GM23338 (cell line): Measurements from ENCODE around the gene CTSF.

Experiments used
- CREB1 ChIP-seq: fragments of 250-450 bp; sonication (Bioruptor Pico); IDR thresholded peaks from 2 replicates; pipeline ENCODE4 v1.5.0; 2020; ENCODE audit warnings: low read depth, mild to moderate bottlenecking, moderate library complexity
- EZH2 ChIP-seq: fragments of 200-600 bp; sonication (generic); IDR thresholded peaks from one replicate; pipeline ENCODE4 v1.8.0; 2017; ENCODE audit warnings: antibody characterized with exemption, mild to moderate bottlenecking, low read depth; ENCODE audit not compliant: unreplicated experiment
- EZH2phosphoT487 ChIP-seq: fragments of 200-600 bp; sonication (generic); IDR thresholded peaks from one replicate; pipeline ENCODE4 v1.8.1; 2018; ENCODE audit warnings: antibody characterized with exemption; ENCODE audit not compliant: unreplicated experiment
- JUNB ChIP-seq: IDR thresholded peaks from one replicate; pipeline ENCODE4 v1.6.1; 2016; ENCODE audit warnings: antibody characterized with exemption; ENCODE audit not compliant: unreplicated experiment
- NANOG ChIP-seq: IDR thresholded peaks from 2 replicates; pipeline ENCODE4 v1.6.1; 2016; ENCODE audit warnings: antibody characterized with exemption, borderline replicate concordance
- POLR2AphosphoS5 ChIP-seq: IDR thresholded peaks from 2 replicates; pipeline ENCODE4 v1.6.1; 2016; ENCODE audit warnings: antibody characterized with exemption, low read depth
- STAT1 ChIP-seq: IDR thresholded peaks from one replicate; pipeline ENCODE4 v1.6.1; 2016; ENCODE audit warnings: antibody characterized with exemption; ENCODE audit not compliant: unreplicated experiment
- ZNF114 ChIP-seq: fragments of 250-450 bp; sonication (Bioruptor Pico); IDR thresholded peaks from 2 replicates; pipeline ENCODE4 v1.5.0; 2020; ENCODE audit warnings: mild to moderate bottlenecking, moderate library complexity
- ZNF331 ChIP-seq: fragments of 250-450 bp; sonication (Bioruptor Pico); IDR thresholded peaks from 2 replicates; pipeline ENCODE4 v1.5.0; 2020; ENCODE audit warnings: low read depth, mild to moderate bottlenecking, moderate library complexity
- TF ChIP-seq, protein P1 (sequence below), 2 experiments: fragments of 200-600 bp in 1 of 2; sonication (generic) in 1 of 2; conservative IDR thresholded peaks; 2 replicates each; pipeline versions ENCODE4 v1.5.1 to v1.6.1; 2016 to 2017; ENCODE audit warnings: antibody characterized with exemption in 2 of 2, low read depth in 2 of 2, mild to moderate bottlenecking in 2 of 2, moderate library complexity in 1 of 2
- TF ChIP-seq, protein P2 (sequence below): IDR thresholded peaks from 2 replicates; pipeline ENCODE4 v1.6.1; 2016; ENCODE audit warnings: antibody characterized with exemption
- TF ChIP-seq, protein P3 (sequence below): IDR thresholded peaks from one replicate; pipeline ENCODE4 v1.6.1; 2018; ENCODE audit warnings: antibody characterized with exemption; ENCODE audit not compliant: unreplicated experiment
- TF ChIP-seq, protein P4 (sequence below): fragments of 250-450 bp; sonication (Bioruptor Pico); IDR thresholded peaks from 2 replicates; pipeline ENCODE4 v1.5.0; 2020; ENCODE audit warnings: mild to moderate bottlenecking, moderate library complexity

DNA sequence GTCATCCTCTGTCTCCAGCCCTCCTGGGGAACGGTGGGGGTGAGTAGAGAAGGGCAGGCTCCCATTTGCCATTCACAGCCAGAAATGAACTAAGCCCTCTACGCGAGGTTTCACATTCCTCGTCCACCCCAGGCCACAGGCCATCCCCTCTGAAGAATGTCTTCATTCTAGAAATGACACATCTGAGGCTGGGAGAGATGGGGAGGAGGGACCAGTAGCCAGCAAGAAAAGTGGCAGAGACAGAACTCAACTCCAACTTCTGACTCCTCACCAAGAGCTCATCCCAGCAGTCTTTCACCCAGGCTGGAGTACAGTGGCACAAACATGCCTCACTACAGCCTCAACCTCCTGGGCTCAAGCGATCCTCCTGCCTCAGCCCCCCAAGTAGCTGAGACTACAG is 3.4 kb downstream of the CTSF start:
- TF ChIP-seq, protein P1, sequence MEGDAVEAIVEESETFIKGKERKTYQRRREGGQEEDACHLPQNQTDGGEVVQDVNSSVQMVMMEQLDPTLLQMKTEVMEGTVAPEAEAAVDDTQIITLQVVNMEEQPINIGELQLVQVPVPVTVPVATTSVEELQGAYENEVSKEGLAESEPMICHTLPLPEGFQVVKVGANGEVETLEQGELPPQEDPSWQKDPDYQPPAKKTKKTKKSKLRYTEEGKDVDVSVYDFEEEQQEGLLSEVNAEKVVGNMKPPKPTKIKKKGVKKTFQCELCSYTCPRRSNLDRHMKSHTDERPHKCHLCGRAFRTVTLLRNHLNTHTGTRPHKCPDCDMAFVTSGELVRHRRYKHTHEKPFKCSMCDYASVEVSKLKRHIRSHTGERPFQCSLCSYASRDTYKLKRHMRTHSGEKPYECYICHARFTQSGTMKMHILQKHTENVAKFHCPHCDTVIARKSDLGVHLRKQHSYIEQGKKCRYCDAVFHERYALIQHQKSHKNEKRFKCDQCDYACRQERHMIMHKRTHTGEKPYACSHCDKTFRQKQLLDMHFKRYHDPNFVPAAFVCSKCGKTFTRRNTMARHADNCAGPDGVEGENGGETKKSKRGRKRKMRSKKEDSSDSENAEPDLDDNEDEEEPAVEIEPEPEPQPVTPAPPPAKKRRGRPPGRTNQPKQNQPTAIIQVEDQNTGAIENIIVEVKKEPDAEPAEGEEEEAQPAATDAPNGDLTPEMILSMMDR (conservative IDR thresholded peaks at IDR 0.05; ENCODE audit: low read depth in 2 of 2) = no peak
- TF ChIP-seq POLR2AphosphoS5 (no peak), CREB1 (CRISPR knock-in tag) (no peak), EZH2 (no peak), EZH2phosphoT487 (no peak), JUNB (no peak), ZNF331 (CRISPR knock-in tag) (no peak), NANOG (no peak), STAT1 (no peak), ZNF114 (CRISPR knock-in tag) (no peak)
- TF ChIP-seq, protein P2, sequence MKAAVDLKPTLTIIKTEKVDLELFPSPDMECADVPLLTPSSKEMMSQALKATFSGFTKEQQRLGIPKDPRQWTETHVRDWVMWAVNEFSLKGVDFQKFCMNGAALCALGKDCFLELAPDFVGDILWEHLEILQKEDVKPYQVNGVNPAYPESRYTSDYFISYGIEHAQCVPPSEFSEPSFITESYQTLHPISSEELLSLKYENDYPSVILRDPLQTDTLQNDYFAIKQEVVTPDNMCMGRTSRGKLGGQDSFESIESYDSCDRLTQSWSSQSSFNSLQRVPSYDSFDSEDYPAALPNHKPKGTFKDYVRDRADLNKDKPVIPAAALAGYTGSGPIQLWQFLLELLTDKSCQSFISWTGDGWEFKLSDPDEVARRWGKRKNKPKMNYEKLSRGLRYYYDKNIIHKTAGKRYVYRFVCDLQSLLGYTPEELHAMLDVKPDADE = no peak
- TF ChIP-seq, protein P3, sequence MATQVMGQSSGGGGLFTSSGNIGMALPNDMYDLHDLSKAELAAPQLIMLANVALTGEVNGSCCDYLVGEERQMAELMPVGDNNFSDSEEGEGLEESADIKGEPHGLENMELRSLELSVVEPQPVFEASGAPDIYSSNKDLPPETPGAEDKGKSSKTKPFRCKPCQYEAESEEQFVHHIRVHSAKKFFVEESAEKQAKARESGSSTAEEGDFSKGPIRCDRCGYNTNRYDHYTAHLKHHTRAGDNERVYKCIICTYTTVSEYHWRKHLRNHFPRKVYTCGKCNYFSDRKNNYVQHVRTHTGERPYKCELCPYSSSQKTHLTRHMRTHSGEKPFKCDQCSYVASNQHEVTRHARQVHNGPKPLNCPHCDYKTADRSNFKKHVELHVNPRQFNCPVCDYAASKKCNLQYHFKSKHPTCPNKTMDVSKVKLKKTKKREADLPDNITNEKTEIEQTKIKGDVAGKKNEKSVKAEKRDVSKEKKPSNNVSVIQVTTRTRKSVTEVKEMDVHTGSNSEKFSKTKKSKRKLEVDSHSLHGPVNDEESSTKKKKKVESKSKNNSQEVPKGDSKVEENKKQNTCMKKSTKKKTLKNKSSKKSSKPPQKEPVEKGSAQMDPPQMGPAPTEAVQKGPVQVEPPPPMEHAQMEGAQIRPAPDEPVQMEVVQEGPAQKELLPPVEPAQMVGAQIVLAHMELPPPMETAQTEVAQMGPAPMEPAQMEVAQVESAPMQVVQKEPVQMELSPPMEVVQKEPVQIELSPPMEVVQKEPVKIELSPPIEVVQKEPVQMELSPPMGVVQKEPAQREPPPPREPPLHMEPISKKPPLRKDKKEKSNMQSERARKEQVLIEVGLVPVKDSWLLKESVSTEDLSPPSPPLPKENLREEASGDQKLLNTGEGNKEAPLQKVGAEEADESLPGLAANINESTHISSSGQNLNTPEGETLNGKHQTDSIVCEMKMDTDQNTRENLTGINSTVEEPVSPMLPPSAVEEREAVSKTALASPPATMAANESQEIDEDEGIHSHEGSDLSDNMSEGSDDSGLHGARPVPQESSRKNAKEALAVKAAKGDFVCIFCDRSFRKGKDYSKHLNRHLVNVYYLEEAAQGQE = no peak
- TF ChIP-seq, protein P4, sequence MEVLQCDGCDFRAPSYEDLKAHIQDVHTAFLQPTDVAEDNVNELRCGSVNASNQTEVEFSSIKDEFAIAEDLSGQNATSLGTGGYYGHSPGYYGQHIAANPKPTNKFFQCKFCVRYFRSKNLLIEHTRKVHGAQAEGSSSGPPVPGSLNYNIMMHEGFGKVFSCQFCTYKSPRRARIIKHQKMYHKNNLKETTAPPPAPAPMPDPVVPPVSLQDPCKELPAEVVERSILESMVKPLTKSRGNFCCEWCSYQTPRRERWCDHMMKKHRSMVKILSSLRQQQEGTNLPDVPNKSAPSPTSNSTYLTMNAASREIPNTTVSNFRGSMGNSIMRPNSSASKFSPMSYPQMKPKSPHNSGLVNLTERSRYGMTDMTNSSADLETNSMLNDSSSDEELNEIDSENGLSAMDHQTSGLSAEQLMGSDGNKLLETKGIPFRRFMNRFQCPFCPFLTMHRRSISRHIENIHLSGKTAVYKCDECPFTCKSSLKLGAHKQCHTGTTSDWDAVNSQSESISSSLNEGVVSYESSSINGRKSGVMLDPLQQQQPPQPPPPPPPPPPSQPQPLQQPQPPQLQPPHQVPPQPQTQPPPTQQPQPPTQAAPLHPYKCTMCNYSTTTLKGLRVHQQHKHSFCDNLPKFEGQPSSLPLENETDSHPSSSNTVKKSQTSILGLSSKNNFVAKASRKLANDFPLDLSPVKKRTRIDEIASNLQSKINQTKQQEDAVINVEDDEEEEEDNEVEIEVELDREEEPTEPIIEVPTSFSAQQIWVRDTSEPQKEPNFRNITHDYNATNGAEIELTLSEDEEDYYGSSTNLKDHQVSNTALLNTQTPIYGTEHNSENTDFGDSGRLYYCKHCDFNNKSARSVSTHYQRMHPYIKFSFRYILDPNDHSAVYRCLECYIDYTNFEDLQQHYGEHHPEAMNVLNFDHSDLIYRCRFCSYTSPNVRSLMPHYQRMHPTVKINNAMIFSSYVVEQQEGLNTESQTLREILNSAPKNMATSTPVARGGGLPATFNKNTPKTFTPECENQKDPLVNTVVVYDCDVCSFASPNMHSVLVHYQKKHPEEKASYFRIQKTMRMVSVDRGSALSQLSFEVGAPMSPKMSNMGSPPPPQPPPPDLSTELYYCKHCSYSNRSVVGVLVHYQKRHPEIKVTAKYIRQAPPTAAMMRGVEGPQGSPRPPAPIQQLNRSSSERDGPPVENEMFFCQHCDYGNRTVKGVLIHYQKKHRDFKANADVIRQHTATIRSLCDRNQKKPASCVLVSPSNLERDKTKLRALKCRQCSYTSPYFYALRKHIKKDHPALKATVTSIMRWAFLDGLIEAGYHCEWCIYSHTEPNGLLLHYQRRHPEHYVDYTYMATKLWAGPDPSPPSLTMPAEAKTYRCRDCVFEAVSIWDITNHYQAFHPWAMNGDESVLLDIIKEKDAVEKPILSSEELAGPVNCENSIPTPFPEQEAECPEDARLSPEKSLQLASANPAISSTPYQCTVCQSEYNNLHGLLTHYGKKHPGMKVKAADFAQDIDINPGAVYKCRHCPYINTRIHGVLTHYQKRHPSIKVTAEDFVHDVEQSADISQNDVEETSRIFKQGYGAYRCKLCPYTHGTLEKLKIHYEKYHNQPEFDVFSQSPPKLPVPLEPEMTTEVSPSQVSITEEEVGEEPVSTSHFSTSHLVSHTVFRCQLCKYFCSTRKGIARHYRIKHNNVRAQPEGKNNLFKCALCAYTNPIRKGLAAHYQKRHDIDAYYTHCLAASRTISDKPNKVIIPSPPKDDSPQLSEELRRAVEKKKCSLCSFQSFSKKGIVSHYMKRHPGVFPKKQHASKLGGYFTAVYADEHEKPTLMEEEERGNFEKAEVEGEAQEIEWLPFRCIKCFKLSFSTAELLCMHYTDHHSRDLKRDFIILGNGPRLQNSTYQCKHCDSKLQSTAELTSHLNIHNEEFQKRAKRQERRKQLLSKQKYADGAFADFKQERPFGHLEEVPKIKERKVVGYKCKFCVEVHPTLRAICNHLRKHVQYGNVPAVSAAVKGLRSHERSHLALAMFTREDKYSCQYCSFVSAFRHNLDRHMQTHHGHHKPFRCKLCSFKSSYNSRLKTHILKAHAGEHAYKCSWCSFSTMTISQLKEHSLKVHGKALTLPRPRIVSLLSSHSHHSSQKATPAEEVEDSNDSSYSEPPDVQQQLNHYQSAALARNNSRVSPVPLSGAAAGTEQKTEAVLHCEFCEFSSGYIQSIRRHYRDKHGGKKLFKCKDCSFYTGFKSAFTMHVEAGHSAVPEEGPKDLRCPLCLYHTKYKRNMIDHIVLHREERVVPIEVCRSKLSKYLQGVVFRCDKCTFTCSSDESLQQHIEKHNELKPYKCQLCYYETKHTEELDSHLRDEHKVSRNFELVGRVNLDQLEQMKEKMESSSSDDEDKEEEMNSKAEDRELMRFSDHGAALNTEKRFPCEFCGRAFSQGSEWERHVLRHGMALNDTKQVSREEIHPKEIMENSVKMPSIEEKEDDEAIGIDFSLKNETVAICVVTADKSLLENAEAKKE (CRISPR knock-in tag) = no peak
